SK-N-MC (cell line): ENCODE results near the gene ZSWIM8.

Experiments used
- DNase-seq: peaks from one replicate; pipeline ENCODE4 v3.0.0-alpha.2; 2011; ENCODE audit warnings: low read depth, low spot score
- H3K27ac ChIP-seq: fragments of 200-600 bp; sonication (generic); 2 replicates; pipeline ENCODE4 v1.5.1; 2016; ENCODE audit warnings: mixed run types
- H3K36me3 ChIP-seq: fragments of 200-600 bp; sonication (generic); 2 replicates; pipeline ENCODE4 v1.6.1; 2017; ENCODE audit warnings: antibody characterized with exemption, low read length, mixed read lengths; ENCODE audit not compliant: insufficient read depth
- H3K4me3 ChIP-seq: fragments of 200-600 bp; sonication (generic); 2 replicates; pipeline ENCODE4 v1.5.1; 2016
- H3K9ac ChIP-seq: fragments of 200-600 bp; sonication (generic); 2 replicates; pipeline ENCODE4 v1.8.0; 2017; ENCODE audit warnings: mixed run types, mixed read lengths; ENCODE audit not compliant: insufficient read length
- H3K9me3 ChIP-seq: fragments of 200-600 bp; sonication (generic); 2 replicates; pipeline ENCODE4 v1.6.1; 2017; ENCODE audit warnings: low read depth, mild to moderate bottlenecking, antibody characterized with exemption, low read length, moderate library complexity, mixed read lengths
- EZH2 ChIP-seq: fragments of 200-600 bp; sonication (generic); IDR thresholded peaks from one replicate; pipeline ENCODE4 v1.6.1; 2017; ENCODE audit warnings: antibody characterized with exemption
- FOXP2 ChIP-seq: optimal IDR thresholded peaks from 2 replicates; pipeline ENCODE3; 2011; ENCODE audit warnings: mild to moderate bottlenecking, moderate library complexity; ENCODE audit not compliant: insufficient read depth; ENCODE audit errors: extremely low read length, control extremely low read depth
- POLR2AphosphoS5 ChIP-seq: IDR thresholded peaks from 2 replicates; pipeline ENCODE4 v1.6.1; 2012; ENCODE audit warnings: mild to moderate bottlenecking, low read depth, low read length, borderline replicate concordance

ZSWIM8 gene

DNA sequence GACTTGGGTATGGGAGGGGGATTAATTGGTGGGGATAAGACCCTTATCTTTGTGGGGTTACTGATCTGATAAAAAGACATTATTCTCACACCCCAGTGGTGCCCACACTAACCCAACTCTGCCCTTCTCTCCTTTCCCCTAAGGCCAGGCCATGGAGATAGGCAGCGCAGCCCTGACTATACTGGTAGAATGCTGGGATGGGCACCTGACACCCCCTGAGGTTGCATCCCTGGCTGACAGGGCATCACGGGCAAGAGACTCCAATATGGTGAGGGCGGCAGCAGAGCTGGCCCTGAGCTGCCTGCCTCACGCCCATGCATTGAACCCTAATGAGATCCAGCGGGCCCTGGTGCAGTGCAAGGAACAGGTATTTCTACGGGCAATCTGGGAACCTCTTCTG, 12.7 kb downstream of the ZSWIM8 start:
- Histone ChIP-seq H3K36me3 (no peaks in the 10 kb centered on the region; the same call in 1 of the 2 replicates), H3K9ac (no peak overlapping the region), H3K4me3 (no peak overlapping the region), H3K27ac (no peak overlapping the region), H3K9me3 (no peaks in the 10 kb centered on the region)
- no peak for DNase-seq
- TF ChIP-seq FOXP2 (no peak), EZH2 (no peak), POLR2AphosphoS5 (no peak)

GRCh38 chr10:73798927-73799560, 13.6 kb downstream of the ZSWIM8 start:
- no peak for TF ChIP-seq EZH2
- no peak for TF ChIP-seq POLR2AphosphoS5
- TF ChIP-seq FOXP2, result no peak
- H3K4me3 ChIP-seq, result no peak overlapping the region
- H3K27ac ChIP-seq, result no peak overlapping the region
- no peak overlapping the region for H3K9ac ChIP-seq
- DNase-seq, result no peak
- H3K36me3 ChIP-seq, result no peaks in the 10 kb centered on the region; the same call in 1 of the 2 replicates
- H3K9me3 ChIP-seq, result no peaks in the 10 kb centered on the region

DNA sequence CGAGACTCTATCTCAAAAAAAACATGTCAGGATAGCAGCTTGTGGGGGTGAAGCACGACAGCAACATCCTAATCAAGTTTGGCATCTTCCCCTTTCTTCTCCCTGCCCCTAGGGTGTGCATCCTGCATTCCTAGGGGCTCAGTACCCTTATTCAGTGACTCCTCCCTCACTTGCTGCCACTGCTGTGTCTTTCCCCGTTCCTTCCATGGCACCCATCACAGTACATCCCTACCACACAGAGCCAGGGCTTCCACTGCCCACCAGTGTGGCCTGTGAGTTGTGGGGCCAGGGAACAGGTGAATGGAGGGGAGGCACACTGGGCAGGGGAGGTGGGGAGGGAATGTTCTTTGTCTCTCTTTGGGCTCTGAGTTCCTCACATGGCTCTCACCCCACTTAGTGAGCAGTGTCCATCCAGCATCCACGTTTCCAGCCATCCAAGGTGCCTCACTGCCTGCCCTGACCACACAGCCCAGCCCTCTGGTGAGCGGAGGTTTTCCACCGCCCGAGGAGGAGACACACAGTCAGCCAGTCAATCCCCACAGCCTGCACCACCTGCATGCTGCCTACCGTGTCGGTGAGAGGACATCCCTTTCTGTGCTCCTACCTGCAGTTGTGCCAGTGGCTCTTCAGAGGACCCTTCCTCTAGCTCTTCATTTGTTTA, 14.6 kb downstream of the ZSWIM8 start:
- no peak for DNase-seq
- no peak overlapping the region for H3K27ac ChIP-seq
- no peaks in the 10 kb centered on the region; the same call in 1 of the 2 replicates for H3K36me3 ChIP-seq
- no peak overlapping the region for H3K4me3 ChIP-seq
- no peak for TF ChIP-seq POLR2AphosphoS5
- no peak overlapping the region for H3K9ac ChIP-seq
- no peaks in the 10 kb centered on the region for H3K9me3 ChIP-seq

DNA sequence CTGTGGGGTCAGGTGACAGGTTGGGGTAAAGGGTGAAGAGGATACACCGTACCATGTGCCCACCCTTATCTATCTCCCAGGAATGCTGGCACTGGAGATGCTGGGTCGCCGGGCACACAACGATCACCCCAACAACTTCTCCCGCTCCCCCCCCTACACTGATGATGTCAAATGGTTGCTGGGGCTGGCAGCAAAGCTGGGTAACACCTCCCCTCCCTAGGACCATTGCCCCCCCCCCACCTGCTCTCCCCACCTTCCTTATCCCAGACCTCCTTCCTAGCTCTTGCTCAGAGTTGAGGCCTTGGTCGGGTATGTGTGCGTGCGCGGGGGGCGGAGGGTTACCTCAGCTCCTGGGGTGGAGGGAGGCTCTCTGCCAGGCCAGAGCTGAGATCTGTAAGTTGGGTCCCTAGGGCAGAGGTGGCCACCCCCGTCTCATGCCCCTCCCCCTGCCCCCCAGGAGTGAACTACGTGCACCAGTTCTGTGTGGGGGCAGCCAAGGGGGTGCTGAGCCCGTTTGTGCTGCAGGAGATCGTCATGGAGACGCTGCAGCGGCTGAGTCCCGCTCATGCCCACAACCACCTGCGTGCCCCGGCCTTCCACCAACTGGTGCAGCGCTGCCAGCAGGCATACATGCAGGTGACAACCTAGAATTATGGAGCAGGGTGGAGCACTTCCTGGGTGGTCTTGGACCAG, 15.3 kb downstream of the ZSWIM8 start:
- Histone ChIP-seq H3K4me3 (no peak overlapping the region), H3K27ac (no peak overlapping the region), H3K9ac (no peak overlapping the region), H3K36me3 (no peaks in the 10 kb centered on the region; the same call in 1 of the 2 replicates), H3K9me3 (no peaks in the 10 kb centered on the region)
- no peak for TF ChIP-seq FOXP2
- no peak for TF ChIP-seq EZH2
- no peak for TF ChIP-seq POLR2AphosphoS5
- no peak for DNase-seq

DNA sequence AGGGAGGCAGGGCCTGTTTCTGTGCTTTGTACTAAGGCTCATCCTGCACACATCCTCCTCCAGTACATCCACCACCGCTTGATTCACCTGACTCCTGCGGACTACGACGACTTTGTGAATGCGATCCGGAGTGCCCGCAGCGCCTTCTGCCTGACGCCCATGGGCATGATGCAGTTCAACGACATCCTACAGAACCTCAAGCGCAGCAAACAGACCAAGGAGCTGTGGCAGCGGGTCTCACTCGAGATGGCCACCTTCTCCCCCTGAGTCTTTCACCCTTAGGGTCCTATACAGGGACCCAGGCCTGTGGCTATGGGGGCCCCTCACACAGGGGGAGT, 15.8 kb downstream of the ZSWIM8 start:
- DNase-seq, result no peak
- Histone ChIP-seq H3K36me3 (no peaks in the 10 kb centered on the region; the same call in 1 of the 2 replicates), H3K27ac (no peak overlapping the region), H3K4me3 (no peak overlapping the region), H3K9ac (no peak overlapping the region), H3K9me3 (no peaks in the 10 kb centered on the region)
- TF ChIP-seq EZH2 (no peak), FOXP2 (no peak), POLR2AphosphoS5 (no peak)

DNA sequence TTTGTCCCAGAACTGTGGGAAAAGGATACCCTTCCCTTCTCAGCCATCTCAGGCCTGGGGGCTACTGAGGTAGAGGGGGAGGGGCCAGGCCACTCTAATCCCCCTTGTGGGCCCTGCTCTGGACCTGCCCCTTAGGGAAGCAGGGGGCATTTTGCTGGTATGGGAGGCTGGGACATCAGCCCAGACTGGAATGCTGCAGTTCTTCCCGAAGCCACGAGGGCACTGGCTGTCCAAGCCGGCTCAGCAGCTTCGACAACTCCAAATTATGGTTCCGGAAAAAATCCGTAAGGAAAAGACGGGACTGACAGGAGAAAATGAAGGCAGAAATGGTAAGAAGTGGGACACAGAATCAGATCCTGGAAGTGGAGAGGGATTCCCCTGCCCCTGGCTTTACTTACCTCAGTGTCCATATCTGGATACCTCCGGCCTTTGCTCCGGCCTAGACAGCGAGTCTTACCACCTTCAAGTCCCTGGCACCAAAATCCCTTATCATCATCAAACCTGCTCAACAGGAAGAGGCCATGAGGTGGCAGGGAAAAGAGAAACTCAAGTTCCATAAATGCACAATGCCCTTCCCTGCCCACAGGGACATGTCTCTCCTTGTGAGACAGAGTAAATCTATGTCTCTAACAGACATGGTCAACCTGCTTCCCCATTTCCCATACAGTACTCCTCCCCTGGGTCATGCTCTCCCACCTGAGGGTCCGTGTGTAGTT, 17.0 kb downstream of the ZSWIM8 start:
- no peak overlapping the region for H3K9ac ChIP-seq
- H3K4me3 ChIP-seq, result no peak overlapping the region
- H3K9me3 ChIP-seq, result no peaks in the 10 kb centered on the region
- no peak overlapping the region for H3K27ac ChIP-seq
- H3K36me3 ChIP-seq, result no peaks in the 10 kb centered on the region; the same call in 1 of the 2 replicates
- TF ChIP-seq POLR2AphosphoS5, result no peak
- DNase-seq, result no peak

DNA sequence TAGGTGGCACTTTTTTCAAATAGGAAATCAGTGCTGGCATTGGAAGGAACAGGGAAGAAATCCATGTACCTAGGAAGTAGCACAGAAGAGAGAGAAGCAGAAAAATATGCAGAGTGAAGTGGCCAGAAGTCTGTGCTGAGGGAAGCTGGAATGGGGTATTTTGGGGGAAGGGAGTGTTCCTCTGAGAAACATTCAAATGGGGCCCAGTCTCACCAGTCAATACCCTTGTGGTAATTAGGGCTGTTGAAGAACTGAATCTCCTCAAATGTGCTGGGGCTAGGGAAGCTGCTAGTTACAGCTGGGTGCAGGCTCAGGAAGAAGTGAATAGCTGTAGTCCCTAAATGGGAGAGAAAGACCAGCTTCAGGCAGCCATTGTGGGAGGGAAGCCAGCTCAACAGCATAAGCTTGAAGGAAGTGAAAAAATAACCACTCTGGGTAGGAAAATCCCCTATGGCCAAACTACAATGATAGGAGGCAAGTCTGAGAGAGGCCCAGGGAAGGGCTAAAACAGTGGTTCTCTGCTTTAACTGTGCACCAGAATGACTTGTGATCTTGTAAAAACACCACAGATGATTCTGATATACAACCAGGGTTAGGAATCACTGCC, 18.4 kb downstream of the ZSWIM8 start:
- Histone ChIP-seq H3K27ac (no peak overlapping the region), H3K9me3 (no peaks in the 10 kb centered on the region), H3K36me3 (no peaks in the 10 kb centered on the region; the same call in 1 of the 2 replicates), H3K4me3 (no peak overlapping the region), H3K9ac (no peak overlapping the region)
- TF ChIP-seq POLR2AphosphoS5 (no peak), EZH2 (no peak), FOXP2 (no peak)
- DNase-seq, result no peak
